SKM-1 treated with dmso at 0.1 percent for 144 hours (cell line): ENCODE measurements around the gene KCTD15.
"Not testable (repeated sequence)": the region's sequence is repeated elsewhere in the genome, so short reads cannot be mapped to it uniquely, and the experiment has no call there.

Source experiments
- DNase-seq: peaks from one replicate; lab custom pipeline; 2025; ENCODE audit not compliant: unreplicated experiment; lab: John Stamatoyannopoulos, UW

The KCTD15 gene

GRCh38 chr19:33813391-33814101 lies 16.9 kb downstream of the KCTD15 start:
- DNase-seq, result no peak

DNA sequence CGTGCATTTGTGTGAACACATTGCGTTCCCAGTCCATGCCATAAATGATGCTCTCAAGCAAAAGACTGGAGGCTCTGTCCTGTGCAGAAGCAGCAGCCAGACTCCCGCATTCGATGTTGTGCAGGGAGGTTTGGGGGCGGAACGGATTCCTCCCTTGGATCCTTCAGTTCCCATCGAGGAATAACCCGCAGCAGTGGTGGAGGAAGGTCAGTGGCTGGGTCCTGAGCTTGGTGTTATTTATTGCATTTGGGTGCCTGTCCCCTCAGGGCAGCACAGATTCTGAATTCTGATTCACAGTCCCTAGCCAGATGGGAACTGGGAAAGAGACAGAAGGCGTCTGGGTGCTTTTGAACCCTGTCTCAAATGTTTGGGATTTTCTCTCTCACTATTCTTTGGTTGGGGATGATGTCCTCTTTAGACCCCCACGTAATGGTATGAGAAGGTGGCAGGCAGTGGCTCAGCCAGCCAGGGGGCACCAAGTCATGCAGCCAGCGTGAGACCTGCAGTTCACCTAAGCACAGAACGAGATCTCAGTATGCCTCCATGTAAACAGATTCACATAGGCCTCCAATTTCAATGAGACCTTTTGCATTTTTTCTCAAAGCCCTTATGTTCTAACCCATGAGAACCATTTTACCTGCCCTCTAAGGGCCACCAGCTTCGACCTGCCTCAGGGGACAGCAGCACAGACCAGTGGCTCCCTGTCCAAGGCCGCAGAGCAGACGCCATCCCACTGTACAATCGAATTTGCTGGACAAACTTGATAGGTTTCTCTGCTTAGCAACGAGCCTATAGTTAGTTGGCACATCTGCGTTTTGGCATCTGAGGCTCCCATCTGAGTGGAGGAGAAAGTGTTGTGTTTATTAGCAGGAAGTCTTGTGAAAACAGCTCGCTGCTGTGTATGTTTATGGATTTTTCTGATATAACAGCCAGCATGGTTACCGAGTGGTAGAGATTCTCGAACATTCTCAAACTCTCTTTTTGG lies 17.8 kb downstream of the KCTD15 start:
- no peak for DNase-seq

DNA sequence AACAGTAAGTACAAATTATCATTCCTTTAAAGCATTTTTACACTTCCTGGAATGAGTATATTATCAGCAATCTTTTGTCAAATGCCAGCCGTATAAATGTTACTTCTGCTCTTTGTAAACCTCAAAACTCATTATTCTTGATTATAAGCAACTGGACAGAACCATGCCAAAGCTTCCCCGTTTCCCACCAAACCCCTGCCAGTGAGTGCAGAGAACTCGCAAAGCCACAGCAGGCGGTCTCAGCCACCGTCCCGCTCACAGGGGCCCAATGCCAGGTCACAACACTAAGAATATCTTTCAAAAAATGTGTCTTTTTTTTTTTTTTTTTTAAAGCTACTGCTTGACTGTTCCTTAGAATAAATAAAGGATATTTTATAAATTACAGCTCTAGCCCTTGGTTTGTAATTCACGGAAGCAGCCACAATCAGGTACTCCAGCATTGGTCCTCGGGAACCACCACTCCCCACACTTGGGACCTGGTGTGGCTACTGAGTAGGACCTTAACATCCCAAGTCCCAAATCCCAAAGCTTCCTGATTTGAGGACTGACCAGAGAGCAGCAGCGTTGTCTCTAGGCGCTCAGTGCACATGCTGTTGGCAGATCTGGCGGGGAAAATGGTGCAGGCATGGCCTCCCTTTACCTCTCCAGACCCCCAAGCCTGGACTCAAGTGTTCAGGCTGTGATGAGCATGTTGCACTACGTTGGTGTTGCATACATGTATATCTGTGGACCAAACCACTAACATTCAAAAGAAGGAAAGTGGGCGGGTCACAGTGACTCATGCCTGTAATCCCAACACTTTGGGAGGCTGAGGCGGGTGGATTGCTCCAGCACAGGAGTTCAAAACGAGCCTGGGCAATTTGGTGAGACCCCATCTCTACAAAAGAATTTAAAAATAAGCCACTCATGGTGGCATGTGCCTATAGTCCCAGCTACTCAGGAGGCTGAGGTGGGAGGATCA lies 19.0 kb downstream of the KCTD15 start:
- no peak for DNase-seq

- no peak for DNase-seq
Observed at GRCh38 chr19:33818411-33818810, 21.7 kb downstream of the KCTD15 start.

DNA sequence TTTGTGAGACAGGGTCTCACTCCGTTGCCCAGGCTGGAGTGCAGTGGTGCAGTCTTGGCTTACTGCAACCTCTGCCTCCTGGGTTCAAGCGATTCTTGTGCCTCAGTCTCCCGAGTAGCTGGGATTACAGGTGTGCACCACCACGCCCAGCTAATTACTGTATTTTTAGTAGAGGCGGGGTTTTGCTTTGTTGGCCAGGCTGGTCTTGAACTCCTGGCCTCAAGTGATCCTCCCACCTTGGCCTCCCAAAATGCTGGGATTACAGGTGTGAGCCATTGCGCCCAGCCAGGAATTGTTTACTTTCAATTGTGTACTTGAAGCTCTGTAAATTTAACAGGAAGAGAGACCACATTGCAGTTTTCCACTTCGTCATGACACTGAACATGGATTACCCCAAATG lies 22.4 kb downstream of the KCTD15 start:
- not testable (repeated sequence) for DNase-seq

DNA sequence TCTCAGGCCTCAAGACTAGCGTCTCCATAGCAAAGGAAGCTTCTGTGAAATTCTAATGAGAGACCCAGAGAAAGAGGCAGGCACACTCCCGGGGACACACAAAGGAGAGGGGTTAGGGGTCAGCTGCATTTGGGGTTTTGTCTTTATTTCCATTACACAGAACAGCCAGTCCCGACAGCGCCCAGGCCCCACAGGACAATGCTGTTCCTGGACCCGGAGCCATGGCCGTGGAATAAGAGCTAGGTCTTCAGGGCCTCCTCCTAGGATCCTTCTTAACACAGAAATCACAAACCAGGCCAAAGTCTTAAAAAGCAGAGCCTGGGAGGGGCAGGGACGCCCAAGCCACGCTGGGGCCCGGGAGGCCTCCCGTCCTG lies 22.8 kb downstream of the KCTD15 start:
- DNase-seq, result no peak

DNA sequence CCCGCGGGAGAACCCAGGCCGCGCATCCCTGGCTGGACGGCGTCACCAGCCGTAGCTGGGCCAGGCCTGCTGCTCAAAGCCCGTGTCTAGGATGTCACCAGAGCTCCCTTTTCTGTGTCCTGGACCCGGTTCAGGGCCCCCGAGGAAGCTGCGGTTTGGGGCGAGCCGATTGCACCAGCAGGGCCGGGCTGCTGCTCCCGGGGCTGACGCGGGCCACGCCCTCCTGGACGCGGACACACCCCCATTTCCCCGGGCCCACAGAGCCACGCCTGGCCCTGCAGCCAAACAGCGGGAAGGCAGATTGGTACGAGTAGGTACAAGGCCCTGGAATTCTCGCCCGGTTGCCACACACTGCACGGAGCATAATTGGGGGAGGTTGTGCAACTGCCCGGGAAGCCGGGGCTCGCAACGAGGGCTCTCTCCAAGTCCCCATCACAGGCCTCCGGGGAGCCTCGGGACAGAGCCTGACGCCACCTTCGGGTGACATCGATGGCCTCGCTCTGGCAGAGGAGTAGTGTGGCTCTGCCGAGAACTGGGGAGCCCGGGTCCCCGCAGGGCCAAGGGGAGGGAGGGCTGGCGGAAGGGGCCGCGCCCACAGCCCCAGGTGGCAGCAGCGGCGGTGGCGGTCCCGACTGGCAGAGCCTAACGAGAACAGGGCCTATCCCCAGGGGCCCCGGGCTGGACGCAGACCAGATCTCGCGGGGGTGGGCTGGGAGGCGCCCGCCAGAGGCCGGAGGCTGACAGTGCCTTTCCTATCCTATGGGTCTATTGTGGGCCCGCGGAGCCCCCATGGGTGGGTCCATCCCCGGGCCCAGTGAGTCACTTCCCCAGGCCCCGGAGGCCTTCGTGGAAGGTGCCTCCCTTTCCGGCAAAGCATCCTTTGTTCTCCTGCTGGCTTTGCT lies 23.5 kb downstream of the KCTD15 start:
- DNase-seq, result peak; percentile 91

- no peak for DNase-seq
Observed at GRCh38 chr19:33821871-33822270, 25.2 kb downstream of the KCTD15 start.

- DNase-seq, result no peak
Observed at GRCh38 chr19:33823341-33823740, 26.7 kb downstream of the KCTD15 start.

GRCh38 chr19:33825556-33825955 lies 28.9 kb downstream of the KCTD15 start:
- no peak for DNase-seq

GRCh38 chr19:33826521-33826920 lies 29.9 kb downstream of the KCTD15 start:
- no peak for DNase-seq

DNA sequence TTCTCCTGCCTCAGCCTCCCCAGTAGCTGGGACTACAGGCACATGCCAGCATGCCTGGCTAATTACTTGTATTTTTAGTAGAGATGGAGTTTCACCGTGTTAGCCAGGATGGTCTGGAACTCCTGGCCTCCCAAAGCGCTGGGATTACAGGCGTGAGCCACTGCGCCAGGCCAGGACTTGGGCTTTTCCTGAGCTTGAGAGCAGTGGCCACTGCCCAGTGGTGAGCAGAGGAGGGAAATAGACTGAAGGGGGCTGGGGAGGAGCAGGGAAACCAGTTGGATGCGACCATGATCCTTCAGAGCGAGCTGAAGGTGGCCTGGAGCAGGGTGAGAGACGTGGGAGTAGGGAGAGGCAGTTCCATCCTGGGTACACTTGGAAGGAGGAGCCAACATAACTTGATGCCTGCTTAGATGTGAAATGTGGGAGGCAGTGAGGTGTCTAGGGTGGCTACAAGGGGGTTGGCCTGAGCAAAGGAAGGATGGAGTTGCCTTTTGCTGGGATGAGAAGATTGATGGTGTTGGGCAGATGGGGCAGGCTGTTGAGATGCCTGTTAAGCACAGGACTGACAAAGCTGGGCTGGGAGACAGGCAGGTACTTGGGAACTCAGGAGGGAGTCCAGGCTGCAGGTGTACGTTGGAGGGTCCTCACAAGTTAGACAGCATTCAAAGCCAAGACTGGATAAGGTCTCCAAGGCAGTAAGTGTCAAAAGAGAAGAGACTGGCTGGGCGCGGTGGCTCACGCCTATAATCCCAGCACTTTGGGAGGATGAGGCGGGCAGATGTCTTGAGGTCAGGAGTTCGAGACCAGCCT lies 31.8 kb downstream of the KCTD15 start:
- DNase-seq, result no peak

- DNase-seq, result no peak
Observed at GRCh38 chr19:33830264-33830663, 33.6 kb downstream of the KCTD15 start.

DNA sequence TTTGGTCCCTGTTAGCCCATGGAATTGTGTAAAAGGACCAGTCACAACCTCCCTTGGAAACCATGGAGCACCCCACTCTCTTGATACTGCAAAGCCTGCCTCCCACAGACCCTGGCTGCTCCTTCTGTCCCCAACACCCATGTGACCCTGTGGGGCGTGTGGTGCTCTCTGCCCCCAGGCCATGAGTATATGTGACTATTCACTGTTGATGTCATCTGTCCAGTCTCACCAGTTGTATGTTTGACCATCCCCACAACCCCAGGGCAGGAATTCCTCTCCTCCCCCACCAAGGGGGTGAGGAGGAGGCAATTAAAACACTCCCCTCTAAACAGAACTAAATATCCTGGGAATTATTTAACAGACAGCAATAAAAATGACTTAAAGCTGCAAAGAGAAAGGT lies 35.2 kb downstream of the KCTD15 start:
- no peak for DNase-seq

GRCh38 chr19:33832633-33833032 lies 36.0 kb downstream of the KCTD15 start:
- no peak for DNase-seq

- DNase-seq, result no peak
Observed at GRCh38 chr19:33840382-33840781, 43.7 kb downstream of the KCTD15 start.

- DNase-seq, result no peak
Observed at GRCh38 chr19:33840783-33841182, 44.1 kb downstream of the KCTD15 start.

GRCh38 chr19:33841685-33842084 lies 45.0 kb downstream of the KCTD15 start:
- no peak for DNase-seq

DNA sequence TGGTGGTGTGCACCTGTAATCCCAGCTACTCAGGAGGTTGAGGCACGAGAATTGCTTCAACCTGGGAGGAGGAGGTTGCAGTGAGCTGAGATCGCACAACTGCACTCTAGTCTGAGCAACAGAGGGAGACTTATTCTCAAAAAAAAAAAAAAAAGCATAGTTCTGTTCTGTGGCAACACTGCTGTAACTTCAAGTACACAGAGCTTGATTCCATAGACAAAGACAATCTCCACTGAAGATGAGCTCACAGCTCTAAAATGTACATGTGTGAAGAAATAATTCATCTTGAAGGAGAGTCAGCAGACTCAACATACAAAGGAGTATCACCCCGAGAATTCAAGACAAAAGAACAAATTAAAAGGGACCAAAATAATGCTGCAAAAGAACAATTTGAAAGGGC lies 47.8 kb downstream of the KCTD15 start:
- DNase-seq, result no peak
